HG03139 (cell line): ENCODE measurements around the gene ENC1.
A peak's percentile ranks its signal among the peaks of the same experiment; 100 is the strongest.

Experiments used
- ATAC-seq: cut with Tn5 transposase; IDR thresholded peaks from one replicate; pipeline ENCODE4 v1.9.1; 2021; ENCODE audit not compliant: unreplicated experiment

The ENC1 gene

GRCh38 chr5:74612045-74612444, 28.5 kb downstream of the ENC1 start:
- ATAC-seq, result no peak

DNA sequence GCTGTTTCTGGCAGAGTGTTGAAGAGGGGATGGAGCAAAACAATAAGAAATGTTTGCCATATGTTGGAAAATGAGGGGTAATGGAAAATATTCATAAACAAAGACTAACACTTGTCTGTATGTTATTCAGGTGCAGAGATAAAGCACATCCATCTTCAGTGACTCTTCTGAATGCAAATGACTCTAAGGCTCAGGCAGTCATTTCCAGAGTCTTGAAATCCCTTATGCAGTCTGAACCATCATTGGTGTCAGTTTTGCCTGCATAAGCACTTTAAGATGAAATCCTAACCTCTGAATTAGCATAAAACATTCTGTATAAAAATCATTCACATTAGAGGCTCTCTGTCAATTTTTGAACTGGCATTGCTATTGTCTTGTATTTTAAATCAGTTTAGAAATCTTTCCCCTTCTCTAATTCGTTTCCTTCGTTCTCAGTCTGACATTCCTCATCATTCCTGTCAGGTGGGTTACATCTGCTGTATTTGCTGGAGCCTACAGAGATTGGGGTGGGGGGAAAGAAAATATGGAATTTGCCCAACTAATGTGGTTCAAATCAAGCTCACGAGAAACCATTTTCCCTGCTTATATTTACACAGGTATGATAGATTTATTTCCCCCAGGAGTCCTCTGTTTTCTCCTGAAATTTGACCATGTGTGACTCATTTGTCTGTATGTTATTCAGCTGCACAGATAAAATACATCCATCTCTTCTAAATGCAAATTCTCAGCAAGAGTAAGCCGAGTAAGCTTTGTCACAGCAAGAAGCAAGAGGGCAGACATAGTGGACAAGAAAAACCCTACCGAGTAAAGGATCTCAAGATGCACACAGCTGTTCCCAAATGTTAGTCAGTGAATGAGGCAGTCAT, 31.6 kb downstream of the ENC1 start:
- no peak for ATAC-seq

GRCh38 chr5:74605759-74606158, 34.8 kb downstream of the ENC1 start:
- no peak for ATAC-seq

DNA sequence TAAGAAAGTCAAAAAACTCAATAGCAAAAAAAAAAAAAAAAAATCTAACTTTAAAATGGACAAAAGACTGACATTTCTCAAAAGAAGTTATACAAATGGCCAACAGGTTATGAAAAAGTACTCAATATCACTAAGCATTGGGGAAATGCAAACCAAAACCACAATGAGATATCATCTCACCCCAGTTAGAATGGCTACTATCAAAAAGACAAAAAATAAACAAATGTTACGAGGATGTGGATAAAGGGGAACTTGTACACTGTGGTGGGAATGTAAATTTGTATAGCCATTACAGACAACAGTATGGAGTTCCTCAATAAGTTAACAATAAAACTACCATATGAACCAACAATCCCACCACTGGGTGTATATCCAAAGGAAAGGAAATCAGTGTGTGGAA, 37.2 kb downstream of the ENC1 start:
- ATAC-seq, result no peak

GRCh38 chr5:74599148-74599547, 41.4 kb downstream of the ENC1 start:
- ATAC-seq, result no peak

- no peak for ATAC-seq
Measured at GRCh38 chr5:74598731-74599130, 41.8 kb downstream of the ENC1 start.

- ATAC-seq, result no peak
Measured at GRCh38 chr5:74596927-74597326, 43.6 kb downstream of the ENC1 start.

DNA sequence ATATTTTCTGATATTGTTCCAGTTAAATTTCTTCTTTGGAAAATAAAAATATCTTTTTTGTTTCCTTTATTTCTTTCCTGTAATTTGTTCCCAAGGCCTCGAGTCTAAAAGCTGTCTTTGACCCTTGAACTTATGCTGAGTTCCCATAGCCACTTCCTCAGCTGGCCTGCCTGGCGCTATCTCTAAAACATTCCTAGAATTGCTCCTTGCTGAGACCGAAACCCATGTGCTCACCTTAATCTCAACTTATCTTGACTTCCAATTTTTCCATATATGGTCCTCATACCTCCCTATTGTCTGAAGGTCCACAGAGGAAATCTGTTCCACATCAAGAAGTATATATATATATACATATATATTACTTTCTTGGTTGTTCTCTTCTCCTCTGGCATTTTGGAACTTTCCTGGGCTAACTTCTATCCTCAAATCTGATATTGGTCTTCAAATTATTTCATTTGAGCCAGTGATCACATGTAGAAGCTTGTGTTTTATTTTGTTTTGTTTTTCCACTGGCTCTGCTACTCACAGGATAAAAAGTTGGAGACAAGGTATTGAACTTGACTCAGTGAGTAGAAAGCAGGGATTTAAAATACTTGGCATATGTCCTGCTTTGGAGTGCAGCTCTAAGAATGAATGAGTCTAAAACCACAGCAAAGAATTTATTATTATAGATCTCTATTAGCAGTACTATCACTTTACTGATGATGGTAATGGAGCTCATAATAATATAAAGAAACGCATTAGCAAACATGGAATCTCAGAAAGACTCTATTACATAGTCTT, 45.2 kb downstream of the ENC1 start:
- no peak for ATAC-seq

DNA sequence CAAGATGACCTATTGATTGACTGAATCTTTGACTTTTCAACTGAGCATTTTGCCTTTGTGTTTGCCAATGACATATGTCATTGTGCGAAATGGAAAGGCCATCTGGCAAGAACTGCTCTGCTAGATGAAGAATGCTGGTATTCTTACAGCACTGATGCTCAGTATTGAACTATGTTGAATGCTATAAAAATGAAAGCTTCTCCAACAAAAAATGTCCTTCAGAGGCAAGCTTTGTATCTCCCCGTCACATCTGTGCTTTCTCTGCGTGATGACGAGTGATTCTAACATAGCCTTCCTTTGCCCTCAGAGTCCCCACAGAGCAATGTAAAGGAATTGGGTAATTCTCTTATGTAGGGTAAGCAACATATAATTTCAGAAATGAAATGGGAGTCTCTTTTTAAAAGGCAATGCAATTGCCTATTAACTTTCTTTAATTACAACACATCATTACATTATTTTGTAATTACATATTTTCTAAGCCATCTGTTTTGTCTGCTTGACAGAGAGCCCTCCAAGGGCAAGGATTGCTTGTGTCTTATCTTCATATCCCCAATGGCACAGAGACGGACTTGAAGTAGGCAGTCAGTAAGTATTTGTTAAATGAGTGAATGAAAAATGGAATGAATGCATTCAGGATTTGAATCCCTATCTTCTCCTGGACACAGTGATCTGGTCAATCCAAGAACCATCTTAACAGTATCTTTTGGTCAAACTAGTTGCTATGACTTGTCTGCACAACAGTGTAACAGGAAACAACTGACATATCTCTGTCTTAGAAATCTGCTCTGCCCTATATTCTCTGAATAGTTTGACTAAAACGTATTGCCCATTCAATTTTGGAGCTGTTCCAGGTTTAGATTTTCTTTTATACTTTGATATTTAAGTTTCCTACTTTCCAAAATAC, 46.1 kb downstream of the ENC1 start:
- ATAC-seq, result no peak

DNA sequence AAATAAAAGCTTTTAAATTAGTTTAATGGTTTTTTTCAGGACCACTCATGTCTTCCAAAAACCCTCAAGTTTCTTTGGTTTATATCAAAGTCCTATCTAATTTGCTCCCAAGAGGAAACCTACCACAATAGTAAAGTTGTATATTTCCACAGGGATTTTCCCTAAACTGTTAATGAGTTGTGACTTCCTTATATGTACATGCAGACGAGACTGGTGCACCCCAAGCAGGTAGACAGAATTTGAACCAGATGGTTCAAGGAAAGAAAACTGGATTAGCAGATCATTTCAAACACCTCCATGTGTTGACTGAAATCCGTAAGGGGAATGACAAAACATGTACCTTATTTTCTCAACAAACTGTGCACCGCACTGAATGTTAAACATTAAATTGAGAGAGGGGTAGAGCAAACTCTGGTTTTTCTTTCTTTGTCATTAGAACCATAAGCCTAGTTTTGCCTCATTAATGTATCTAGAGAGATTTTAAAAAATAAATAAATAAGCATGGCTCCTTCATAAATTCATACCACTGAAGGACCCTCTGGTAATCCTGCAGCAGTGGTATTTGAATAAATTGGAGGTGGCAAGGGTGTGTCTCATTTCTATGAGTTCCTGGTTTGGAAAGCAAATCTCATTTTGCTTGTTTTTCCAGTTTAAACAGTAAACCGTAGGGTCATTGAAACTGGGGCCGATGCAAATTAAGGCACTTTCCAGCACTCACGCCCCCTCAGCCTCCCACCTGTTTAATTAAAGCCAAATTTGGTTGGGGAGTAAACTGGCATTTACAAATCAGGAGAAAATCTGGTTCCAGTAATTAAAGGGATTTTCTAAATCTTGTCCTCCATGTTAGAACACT, 51.1 kb downstream of the ENC1 start:
- no peak for ATAC-seq

GRCh38 chr5:74588415-74588814, 52.1 kb downstream of the ENC1 start:
- no peak for ATAC-seq

DNA sequence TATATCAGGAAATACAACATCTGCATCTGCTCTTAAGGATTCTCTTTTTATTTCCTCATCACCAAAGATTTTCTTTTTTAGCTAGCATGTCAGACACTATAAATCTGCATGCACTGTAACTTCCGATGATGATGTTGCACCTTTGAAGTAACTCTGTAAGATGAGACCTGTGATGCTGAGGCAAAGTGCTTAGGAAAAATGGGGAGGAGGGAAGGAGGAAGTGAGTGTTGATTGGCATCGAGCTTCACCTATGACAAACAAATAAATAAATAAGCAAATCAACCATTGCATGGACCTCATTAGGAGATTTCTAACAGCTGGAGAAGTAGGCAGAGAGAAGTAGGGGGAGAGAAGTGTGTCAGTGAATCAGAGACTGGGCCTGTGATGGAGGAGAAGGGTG, 52.6 kb downstream of the ENC1 start:
- ATAC-seq, result no peak

DNA sequence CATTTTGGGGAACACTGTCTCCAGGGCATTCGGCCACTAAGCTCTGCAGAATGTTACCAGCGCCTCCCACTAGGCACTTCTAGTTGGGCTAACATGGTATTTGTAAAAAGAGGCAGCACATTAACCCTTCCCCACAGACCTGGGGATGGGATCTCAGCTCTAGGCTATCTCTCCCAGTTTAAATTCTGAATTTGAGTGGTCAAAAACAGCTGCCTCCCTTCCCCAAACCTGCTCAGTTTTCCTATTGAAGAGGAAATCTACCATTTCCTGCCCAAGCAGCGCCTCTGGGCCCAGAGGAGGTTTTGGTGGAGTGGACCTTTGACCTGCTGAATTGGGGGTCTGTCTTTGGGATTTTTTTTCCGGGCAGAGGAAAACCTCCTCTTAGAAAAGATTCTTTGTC, 53.2 kb downstream of the ENC1 start:
- no peak for ATAC-seq

DNA sequence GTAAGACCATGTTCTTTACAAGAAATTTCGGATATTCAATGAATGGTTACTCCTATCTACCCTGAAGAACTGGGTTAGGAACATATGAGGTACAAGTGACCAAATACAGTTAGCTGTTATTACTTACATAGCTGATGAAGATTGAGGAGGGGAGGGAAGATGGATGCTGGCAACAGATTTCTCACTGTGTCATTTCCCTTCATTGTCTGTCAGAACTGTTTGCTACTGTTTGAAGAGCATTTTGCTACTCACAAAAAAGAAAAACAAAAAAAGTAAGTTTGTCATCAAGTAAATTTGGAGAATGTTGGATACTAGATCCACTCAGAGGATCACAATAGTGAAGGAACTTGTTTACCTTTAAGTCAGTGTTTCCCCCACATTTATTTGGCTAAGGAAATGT, 53.7 kb downstream of the ENC1 start:
- no peak for ATAC-seq

DNA sequence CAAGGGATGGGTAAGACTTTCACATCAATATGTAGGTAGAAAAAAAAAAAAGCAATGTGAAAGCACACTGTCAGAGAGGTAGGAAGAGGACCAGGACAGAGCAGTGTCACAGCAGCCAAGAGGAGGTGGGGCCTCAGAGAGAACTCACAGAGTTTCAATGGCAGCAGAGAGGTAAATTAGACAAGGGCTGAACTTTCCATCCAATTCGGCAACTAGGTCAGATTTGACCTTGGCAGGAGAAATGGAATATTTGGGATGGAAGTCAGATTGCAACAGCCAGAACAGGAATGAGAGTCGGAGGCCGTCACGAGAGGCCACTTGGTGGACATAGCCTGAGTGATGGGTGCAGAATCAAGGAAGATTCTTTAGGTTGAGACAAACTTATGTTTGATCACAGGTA, 57.7 kb downstream of the ENC1 start:
- no peak for ATAC-seq

DNA sequence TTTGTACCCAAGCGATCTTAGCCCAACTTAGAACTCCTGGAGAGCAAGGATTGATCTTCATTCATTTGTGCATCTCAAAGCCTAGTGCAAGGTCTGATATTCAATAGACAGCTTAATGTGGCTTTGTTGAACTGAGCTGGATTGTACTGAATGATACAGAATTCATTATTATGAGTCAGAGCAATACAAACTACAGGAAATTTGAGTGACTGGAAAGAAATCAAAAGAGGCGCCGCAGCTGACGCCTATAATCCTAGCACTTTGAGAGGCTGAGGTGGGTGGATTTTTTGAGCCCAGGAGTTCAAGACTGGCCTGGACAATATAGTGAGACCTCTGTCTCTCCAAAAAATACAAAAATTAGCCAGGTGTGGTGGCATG, 58.6 kb downstream of the ENC1 start:
- ATAC-seq, result no peak

DNA sequence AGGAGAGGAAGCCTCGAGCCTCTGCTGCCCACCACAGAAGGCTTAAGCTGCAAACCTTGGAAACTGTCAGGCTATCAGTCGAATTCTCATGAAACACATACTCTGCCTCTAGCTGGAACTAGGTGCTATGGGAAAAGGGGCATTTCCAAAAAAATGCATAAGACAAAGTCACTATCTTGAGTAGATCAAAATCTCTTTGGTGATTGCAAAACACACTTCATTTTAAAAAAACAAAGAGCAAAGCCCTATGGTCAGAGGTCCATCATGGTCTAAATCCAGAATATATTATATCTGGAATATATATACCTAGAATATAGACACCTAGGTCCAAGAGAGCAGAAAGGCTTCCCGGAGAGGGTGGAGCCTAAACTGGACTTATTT, 59.8 kb downstream of the ENC1 start:
- no peak for ATAC-seq

- ATAC-seq, result peak; percentile 58
Measured at GRCh38 chr5:74579215-74579614, 61.3 kb downstream of the ENC1 start.

- no peak for ATAC-seq
Measured at GRCh38 chr5:74578356-74579044, 62.0 kb downstream of the ENC1 start.
